T47D (cell line): Measurements from ENCODE around the gene TRIP10.

Experiments used
- DNase-seq, 2 experiments: peaks; one replicate each; pipeline versions ENCODE4 v3.0.0 to v3.0.0-alpha.2; 2011 to 2012; ENCODE audit warnings: low read depth in 1 of 2, low spot score in 1 of 2
- JUND ChIP-seq: IDR thresholded peaks from 2 replicates; pipeline ENCODE4 v1.6.1; 2012; ENCODE audit warnings: low read depth
- in situ Hi-C: cut with HindIII; loops from 2 replicates; pipeline ENCODE4 v1.10.0; 2016; ENCODE audit warnings: low sequenced_read_pairs, low pct_unique_long_range_greater_than_20kb

Gene TRIP10

GRCh38 chr19:6739390-6739882, at the start of gene TRIP10:
Gene TRIP10, plus strand, starts transcription at chr19:6739680. Its CDS starts 82 bp downstream, at chr19:6739762.
- TF ChIP-seq JUND = no peak
- DNase-seq = peak in 1 of 2 experiments; percentile 80
- in situ Hi-C loops = no loop called here

DNA sequence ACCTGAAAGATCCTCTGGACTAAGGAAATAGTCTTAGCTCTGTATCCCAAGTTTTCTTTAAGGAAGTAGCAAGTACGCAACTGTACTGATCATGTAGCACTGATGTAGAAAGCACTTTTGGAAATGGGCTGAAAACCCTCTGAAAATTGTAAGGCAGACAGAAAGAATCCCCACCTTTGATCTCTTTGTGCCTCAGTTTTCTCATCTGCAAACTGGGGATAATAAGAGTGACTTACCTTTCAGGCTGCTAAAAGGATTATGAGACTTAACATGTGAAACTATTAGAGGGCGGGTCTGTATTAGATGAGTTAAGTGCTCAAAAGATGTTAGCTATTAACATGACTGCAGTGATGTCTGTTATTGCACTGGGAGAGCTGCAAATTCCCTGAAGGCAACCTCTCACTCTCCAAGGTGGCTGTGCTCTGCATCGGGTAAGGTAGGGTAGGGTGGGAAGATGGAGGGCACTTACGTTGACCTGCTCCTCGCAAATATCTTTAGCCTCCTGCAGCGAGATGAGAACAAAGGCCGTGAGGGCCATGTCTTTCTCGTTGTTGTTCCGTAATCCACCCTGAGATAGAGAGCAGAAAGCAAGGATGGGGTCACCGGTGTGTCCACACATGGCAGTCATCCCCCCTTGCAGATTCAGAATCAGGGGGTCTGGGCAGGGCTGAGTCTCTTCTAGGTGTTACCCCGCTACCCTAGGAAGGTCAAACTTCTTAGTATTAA, 49.2 kb upstream of the TRIP10 start:
- DNase-seq = no peak
- in situ Hi-C loops = no loop called here
- TF ChIP-seq JUND = no peak

DNA sequence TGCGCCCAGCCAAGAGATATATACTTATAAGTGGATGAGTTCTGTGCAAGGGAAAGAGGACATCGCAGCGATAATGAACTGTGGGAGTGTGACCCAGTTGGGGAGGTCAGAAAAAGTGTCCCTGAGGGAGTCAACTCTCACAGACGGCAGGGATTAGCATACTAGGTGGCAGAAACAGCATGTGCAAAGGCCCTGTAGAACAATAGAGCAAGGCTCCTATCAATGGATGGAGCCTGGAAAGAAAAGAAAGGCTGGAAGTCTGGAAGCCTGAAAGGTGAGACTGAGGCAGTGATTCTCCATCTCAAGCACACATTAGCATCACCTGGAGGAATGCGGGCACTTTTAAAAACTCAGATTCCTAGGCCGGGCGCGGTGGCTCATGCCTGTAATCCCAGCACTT, 48.1 kb upstream of the TRIP10 start:
- no peak for DNase-seq
- TF ChIP-seq JUND = no peak
- in situ Hi-C loops = no loop called here

DNA sequence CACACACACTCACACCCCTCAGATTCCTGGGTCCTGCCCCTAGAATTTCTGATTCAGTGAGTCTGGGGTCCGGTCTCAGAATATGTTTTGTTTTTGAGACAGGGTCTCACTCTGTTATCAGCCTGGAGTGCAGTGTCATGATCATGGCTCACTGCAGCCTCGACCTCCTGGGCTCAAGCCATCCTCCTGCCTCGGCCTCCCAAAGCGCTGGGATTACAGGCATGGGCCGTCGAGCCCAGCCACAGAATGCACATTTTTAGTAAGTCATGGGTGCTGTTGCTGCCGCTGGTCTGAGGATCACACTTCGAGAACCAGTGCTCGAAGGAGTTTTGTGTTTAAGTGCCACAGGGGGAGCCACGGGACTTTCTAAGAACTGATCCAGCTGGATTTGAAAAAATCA, 47.5 kb upstream of the TRIP10 start:
- DNase-seq = no peak
- no peak for TF ChIP-seq JUND
- in situ Hi-C loops = no loop called here

- TF ChIP-seq JUND = no peak
- in situ Hi-C loops = no loop called here
- DNase-seq = no peak
Observed at GRCh38 chr19:6693056-6693471, 46.4 kb upstream of the TRIP10 start.

GRCh38 chr19:6693681-6694080, 45.8 kb upstream of the TRIP10 start:
- in situ Hi-C loops = no loop called here
- peak in 1 of 2 experiments; percentile 48 for DNase-seq
- TF ChIP-seq JUND = no peak

GRCh38 chr19:6694147-6694815, 45.2 kb upstream of the TRIP10 start:
- TF ChIP-seq JUND = no peak
- peak in 1 of 2 experiments; percentile 67 for DNase-seq
- in situ Hi-C loops = no loop called here

GRCh38 chr19:6696239-6696820, 43.1 kb upstream of the TRIP10 start:
- no peak for TF ChIP-seq JUND
- in situ Hi-C loops = no loop called here
- DNase-seq = no peak

- in situ Hi-C loops = no loop called here
- no peak for DNase-seq
- TF ChIP-seq JUND = no peak
Observed at GRCh38 chr19:6697291-6697690, 42.2 kb upstream of the TRIP10 start.

DNA sequence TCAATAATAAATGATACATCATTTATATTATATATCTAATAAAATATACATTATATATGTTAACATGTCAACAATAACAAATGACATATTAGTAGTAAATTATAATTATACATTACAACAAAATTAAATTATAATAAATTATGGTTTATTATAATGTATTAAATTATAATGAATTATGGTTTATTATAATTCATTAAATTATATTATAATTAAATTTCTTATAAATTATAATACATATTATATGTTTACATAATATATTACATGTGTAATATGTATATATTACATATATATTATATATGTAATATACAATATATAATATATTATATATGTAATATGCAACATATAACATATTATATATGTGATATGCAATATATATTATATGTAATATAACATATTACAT, 39.5 kb upstream of the TRIP10 start:
- in situ Hi-C loops = no loop called here
- no peak for DNase-seq
- TF ChIP-seq JUND = no peak

- in situ Hi-C loops = no loop called here
- TF ChIP-seq JUND = no peak
- DNase-seq = no peak
Observed at GRCh38 chr19:6700586-6701316, 38.7 kb upstream of the TRIP10 start.

DNA sequence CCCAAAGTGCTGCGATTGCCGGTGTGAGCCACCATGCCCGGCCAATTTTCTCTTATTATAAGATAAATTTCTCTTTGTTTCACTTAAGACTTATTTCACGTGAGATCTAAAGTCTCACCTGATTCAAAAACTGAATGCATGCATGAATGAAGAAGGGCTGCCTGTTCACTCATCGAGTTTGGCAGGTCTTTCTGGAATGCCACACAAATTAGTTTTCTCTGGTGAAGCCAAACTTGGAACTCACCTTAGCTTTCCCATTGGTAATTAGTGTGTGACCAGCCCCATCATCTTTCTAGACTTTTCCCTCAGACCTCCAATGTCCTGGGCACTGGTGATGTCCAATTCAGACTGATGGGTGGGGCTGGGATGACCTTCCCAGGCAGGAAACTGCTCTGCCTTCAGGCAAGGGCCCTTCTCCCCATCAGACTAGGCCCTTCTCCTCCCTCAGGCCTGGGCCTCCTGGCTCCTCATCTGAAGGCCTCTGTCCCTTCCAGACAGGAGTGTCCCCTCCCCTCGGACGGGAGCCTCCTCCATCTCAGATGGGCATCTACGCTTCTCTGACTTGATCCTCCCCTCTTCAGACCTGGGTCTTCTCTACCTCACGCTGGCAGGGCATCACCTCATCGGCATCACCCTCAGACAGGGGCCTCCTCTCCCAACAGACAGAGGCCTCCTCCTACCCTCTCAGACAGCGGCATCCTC, 33.4 kb upstream of the TRIP10 start:
- peak; percentile 36 to 80 for DNase-seq
- in situ Hi-C loops = no loop called here

GRCh38 chr19:6706633-6706958, 32.9 kb upstream of the TRIP10 start:
- DNase-seq = no peak
- no peak for TF ChIP-seq JUND
- in situ Hi-C loops = no loop called here

More for the DNA sequence above, 33.4 kb upstream of the TRIP10 start:
- no peak for TF ChIP-seq JUND
